Gastrocnemius medialis (tissue), 4 donors: ENCODE data around the gene KANSL1L.

Experiments used
- CTCF ChIP-seq, 5 experiments: fragments of 450-650 bp in 3 of 5; fragments of 200-600 bp in 2 of 5; sonication (generic) in 2 of 5; IDR thresholded peaks in 4 of 5; conservative IDR thresholded peaks in 1 of 5; 1 replicate in 4 of 5; 2 replicates in 1 of 5; pipeline ENCODE4 v1.5.1; 2016 to 2019; ENCODE audit warnings: antibody characterized with exemption in 5 of 5, mild to moderate bottlenecking in 3 of 5, moderate library complexity in 3 of 5
- POLR2A ChIP-seq, 2 donors: fragments of 450-650 bp; IDR thresholded peaks; one replicate each; pipeline ENCODE4 v1.6.1; 2017; ENCODE audit warnings: antibody characterized with exemption in 2 of 2, mild to moderate bottlenecking in 2 of 2, moderate library complexity in 2 of 2

DNA sequence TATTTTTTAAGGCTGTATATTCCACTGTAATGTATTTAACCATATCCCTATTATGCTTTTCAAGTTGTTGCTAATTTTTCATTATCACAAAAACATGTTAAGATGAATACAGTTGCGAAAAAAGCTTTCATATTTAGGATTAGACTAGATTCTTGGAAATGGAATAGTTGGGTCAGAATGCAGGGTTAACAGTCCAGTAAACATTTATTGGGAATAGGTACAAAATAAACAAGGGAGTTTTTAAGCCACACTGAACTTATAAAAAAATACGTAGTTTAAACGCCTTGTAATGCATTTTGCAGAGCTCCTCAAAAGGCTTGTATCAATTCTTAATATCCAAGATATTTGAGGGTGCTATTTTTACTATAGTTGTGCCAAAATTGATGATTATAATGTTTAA, 133.1 kb downstream of the KANSL1L start:
- TF ChIP-seq CTCF (IDR thresholded peaks at IDR 0.05 in 4 of 5, conservative IDR thresholded peaks at IDR 0.05 in 1 of 5) (no peak), POLR2A (IDR thresholded peaks at IDR 0.05) (no peak)
